Loucy (cell line): ENCODE results near the gene CROCC2.

Experiments
- H2AFZ ChIP-seq: fragments of 200-600 bp; sonication (generic); 2 replicates; pipeline ENCODE4 v1.6.0; 2016; ENCODE audit warnings: antibody characterized with exemption, mild to moderate bottlenecking, low read length, moderate library complexity
- H3F3A ChIP-seq: fragments of 200-600 bp; 2 replicates; pipeline ENCODE4 v1.6.0; 2016; ENCODE audit warnings: antibody characterized with exemption, low read depth, mild to moderate bottlenecking
- H3K27me3 ChIP-seq: fragments of 200-600 bp; sonication (generic); 2 replicates; pipeline ENCODE4 v1.6.1; 2014; ENCODE audit warnings: low read length, mild to moderate bottlenecking; ENCODE audit not compliant: insufficient read depth, poor library complexity, severe bottlenecking
- H3K36me3 ChIP-seq: fragments of 200-600 bp; sonication (generic); 2 replicates; pipeline ENCODE4 v1.6.1; 2016; ENCODE audit warnings: low read length; ENCODE audit not compliant: insufficient read depth
- H3K4me1 ChIP-seq: fragments of 200-600 bp; sonication (generic); 2 replicates; pipeline ENCODE4 v1.5.1; 2014; ENCODE audit warnings: low read length, mild to moderate bottlenecking; ENCODE audit not compliant: insufficient read depth, poor library complexity, severe bottlenecking
- H3K4me2 ChIP-seq: fragments of 200-600 bp; sonication (generic); 2 replicates; pipeline ENCODE4 v1.6.0; 2014; ENCODE audit warnings: antibody characterized with exemption, low read length, low read depth, mild to moderate bottlenecking; ENCODE audit not compliant: poor library complexity, severe bottlenecking
- H3K4me3 ChIP-seq: fragments of 200-600 bp; sonication (generic); 2 replicates; pipeline ENCODE4 v1.5.1; 2014; ENCODE audit warnings: low read length, mild to moderate bottlenecking, mixed read lengths; ENCODE audit not compliant: poor library complexity, severe bottlenecking
- H3K79me2 ChIP-seq: fragments of 200-600 bp; sonication (generic); 2 replicates; pipeline ENCODE4 v1.6.1; 2014; ENCODE audit warnings: low read length; ENCODE audit not compliant: insufficient read depth
- H3K9ac ChIP-seq: fragments of 200-600 bp; sonication (generic); 2 replicates; pipeline ENCODE4 v1.6.0; 2014; ENCODE audit warnings: mild to moderate bottlenecking, low read depth, low read length, moderate library complexity; ENCODE audit not compliant: poor library complexity, severe bottlenecking
- H3K9me2 ChIP-seq: fragments of 200-600 bp; sonication (generic); replicated peaks from 2 replicates; pipeline ENCODE4 v1.6.1; 2016; ENCODE audit warnings: low read depth, low read length, mixed read lengths
- H3K9me3 ChIP-seq: fragments of 200-600 bp; sonication (generic); 2 replicates; pipeline ENCODE4 v1.6.1; 2014; ENCODE audit warnings: mild to moderate bottlenecking, antibody characterized with exemption, low read length, low read depth; ENCODE audit not compliant: insufficient read depth
- H4K20me1 ChIP-seq: fragments of 200-600 bp; sonication (generic); 2 replicates; pipeline ENCODE4 v1.6.0; 2014; ENCODE audit warnings: antibody characterized with exemption, low read length, mild to moderate bottlenecking; ENCODE audit not compliant: insufficient read depth, poor library complexity, severe bottlenecking
- CTCF ChIP-seq: fragments of 200-600 bp; sonication (generic); conservative IDR thresholded peaks from 2 replicates; pipeline ENCODE4 v1.5.1; 2014; ENCODE audit warnings: mild to moderate bottlenecking, antibody characterized with exemption, low read length
- EZH2phosphoT487 ChIP-seq: fragments of 200-600 bp; IDR thresholded peaks from 2 replicates; pipeline ENCODE4 v1.6.1; 2018; ENCODE audit warnings: antibody characterized with exemption, mild to moderate bottlenecking, moderate library complexity, borderline replicate concordance

Gene CROCC2

GRCh38 chr2:240981280-240981679 lies 75.1 kb downstream of the CROCC2 start:
- Histone ChIP-seq H3K4me3 (no peak overlapping the region), H3F3A (no peaks in the 10 kb centered on the region), H4K20me1 (no peaks in the 10 kb centered on the region), H3K4me2 (no peak overlapping the region), H3K9ac (no peak overlapping the region), H3K9me3 (no peaks in the 10 kb centered on the region), H3K9me2 (no peaks in the 10 kb centered on the region), H3K4me1 (no peaks in the 10 kb centered on the region), H3K27me3 (no peaks in the 10 kb centered on the region), H3K79me2 (no peaks in the 10 kb centered on the region), H3K36me3 (no peaks in the 10 kb centered on the region), H2AFZ (no peak overlapping the region)
- TF ChIP-seq CTCF (no peak), EZH2phosphoT487 (no peak)

- Histone ChIP-seq H3K9me3 (no peaks in the 10 kb centered on the region), H3K36me3 (no peaks in the 10 kb centered on the region), H2AFZ (no peak overlapping the region), H3K4me1 (no peaks in the 10 kb centered on the region), H3K4me2 (no peak overlapping the region), H4K20me1 (no peaks in the 10 kb centered on the region), H3F3A (no peaks in the 10 kb centered on the region), H3K9ac (no peak overlapping the region), H3K4me3 (no peak overlapping the region), H3K27me3 (no peaks in the 10 kb centered on the region), H3K79me2 (no peaks in the 10 kb centered on the region), H3K9me2 (no peaks in the 10 kb centered on the region)
- no peak for TF ChIP-seq EZH2phosphoT487
- TF ChIP-seq CTCF, result no peak
Measured at GRCh38 chr2:240981871-240982800, 76.0 kb downstream of the CROCC2 start.

- TF ChIP-seq EZH2phosphoT487 (no peak), CTCF (no peak)
- Histone ChIP-seq H3K27me3 (no peaks in the 10 kb centered on the region), H3K9me2 (no peaks in the 10 kb centered on the region), H3K4me1 (no peaks in the 10 kb centered on the region), H3K9me3 (peaks cover 1% of the 10 kb centered on the region; the same call in 1 of the 2 replicates), H3K9ac (no peak overlapping the region), H2AFZ (no peak overlapping the region), H3K36me3 (no peaks in the 10 kb centered on the region), H4K20me1 (no peaks in the 10 kb centered on the region), H3F3A (no peaks in the 10 kb centered on the region), H3K4me3 (no peak overlapping the region), H3K79me2 (no peaks in the 10 kb centered on the region), H3K4me2 (no peak overlapping the region)
Measured at GRCh38 chr2:240982821-240983281, 76.7 kb downstream of the CROCC2 start.
